SJCRH30 (cell line): ENCODE data around the gene CADM1. TPM values are rescaled to one million over a fixed set of nuclear protein-coding genes. Genes with fewer than 3 reads are reported as not detected.

Experiments
- DNase-seq, 2 experiments: peaks; one replicate each; pipeline ENCODE4 v3.0.0-alpha.2; 2015 to 2020
- H3K27ac ChIP-seq: fragments of 250-450 bp; sonication (Bioruptor Pico); 2 replicates; pipeline ENCODE4 v1.5.1; 2020; ENCODE audit warnings: mild to moderate bottlenecking, moderate library complexity
- H3K27me3 ChIP-seq: fragments of 250-450 bp; sonication (Bioruptor Pico); 2 replicates; pipeline ENCODE4 v1.5.1; 2020; ENCODE audit warnings: mild to moderate bottlenecking, moderate library complexity
- H3K36me3 ChIP-seq: fragments of 250-450 bp; sonication (Bioruptor Pico); 2 replicates; pipeline ENCODE4 v1.5.1; 2020; ENCODE audit warnings: mild to moderate bottlenecking, moderate library complexity
- H3K4me1 ChIP-seq: fragments of 250-450 bp; sonication (Bioruptor Pico); 2 replicates; pipeline ENCODE4 v1.5.1; 2020; ENCODE audit warnings: mild to moderate bottlenecking, moderate library complexity
- H3K4me3 ChIP-seq: fragments of 250-450 bp; sonication (Bioruptor Pico); 2 replicates; pipeline ENCODE4 v1.5.1; 2020; ENCODE audit warnings: mild to moderate bottlenecking, moderate library complexity
- H3K9me3 ChIP-seq: fragments of 250-450 bp; sonication (Bioruptor Pico); replicated peaks from 2 replicates; pipeline ENCODE4 v1.5.1; 2020; ENCODE audit warnings: mild to moderate bottlenecking, moderate library complexity
- total RNA-seq: library from RNA; depleted of rRNA; stranded (reverse); fragments of >200 nt; shearing (Covaris generic); gene quantifications from 2 replicates; pipeline ENCODE4 v1.2.3, GENCODE V29; 2014; rRNA removed

Gene CADM1
- total RNA-seq = 6.0 TPM in 2 replicates

- Histone ChIP-seq H3K4me1 (no peaks in the 10 kb centered on the region), H3K36me3 (no peaks in the 10 kb centered on the region), H3K27ac (no peak within 1 kb of the TSS), H3K9me3 (no peaks in the 10 kb centered on the region), H3K4me3 (peak within 1 kb of the TSS; percentile 54), H3K27me3 (peaks cover 3% of the 10 kb centered on the region; the same call in 1 of the 2 replicates)
- peak; percentile 82 to 83 for DNase-seq
Observed at GRCh38 chr11:115504276-115505158, at the start of gene CADM1. Gene CADM1 (minus strand): TSS chr11:115504415.

- H3K4me1 ChIP-seq = no peaks in the 10 kb centered on the region
- no peaks in the 10 kb centered on the region for H3K36me3 ChIP-seq
- H3K4me3 ChIP-seq = no peak overlapping the region
- no peaks in the 10 kb centered on the region for H3K27me3 ChIP-seq
- no peaks in the 10 kb centered on the region for H3K9me3 ChIP-seq
- no peak overlapping the region for H3K27ac ChIP-seq
- no peak for DNase-seq
Observed at GRCh38 chr11:115552773-115553438, 48.7 kb upstream of the CADM1 start.

- no peak for DNase-seq
- no peaks in the 10 kb centered on the region for H3K9me3 ChIP-seq
- no peaks in the 10 kb centered on the region for H3K27me3 ChIP-seq
- H3K4me1 ChIP-seq = no peaks in the 10 kb centered on the region
- no peaks in the 10 kb centered on the region for H3K36me3 ChIP-seq
- no peak overlapping the region for H3K27ac ChIP-seq
- no peak overlapping the region for H3K4me3 ChIP-seq
Observed at GRCh38 chr11:115552151-115552772, 48.0 kb upstream of the CADM1 start.

GRCh38 chr11:115550291-115551059 is 46.3 kb upstream of the CADM1 start:
- H3K36me3 ChIP-seq = no peaks in the 10 kb centered on the region
- H3K27ac ChIP-seq = no peak overlapping the region
- H3K4me3 ChIP-seq = no peak overlapping the region
- no peaks in the 10 kb centered on the region for H3K4me1 ChIP-seq
- no peaks in the 10 kb centered on the region for H3K27me3 ChIP-seq
- H3K9me3 ChIP-seq = no peaks in the 10 kb centered on the region
- DNase-seq = no peak

DNA sequence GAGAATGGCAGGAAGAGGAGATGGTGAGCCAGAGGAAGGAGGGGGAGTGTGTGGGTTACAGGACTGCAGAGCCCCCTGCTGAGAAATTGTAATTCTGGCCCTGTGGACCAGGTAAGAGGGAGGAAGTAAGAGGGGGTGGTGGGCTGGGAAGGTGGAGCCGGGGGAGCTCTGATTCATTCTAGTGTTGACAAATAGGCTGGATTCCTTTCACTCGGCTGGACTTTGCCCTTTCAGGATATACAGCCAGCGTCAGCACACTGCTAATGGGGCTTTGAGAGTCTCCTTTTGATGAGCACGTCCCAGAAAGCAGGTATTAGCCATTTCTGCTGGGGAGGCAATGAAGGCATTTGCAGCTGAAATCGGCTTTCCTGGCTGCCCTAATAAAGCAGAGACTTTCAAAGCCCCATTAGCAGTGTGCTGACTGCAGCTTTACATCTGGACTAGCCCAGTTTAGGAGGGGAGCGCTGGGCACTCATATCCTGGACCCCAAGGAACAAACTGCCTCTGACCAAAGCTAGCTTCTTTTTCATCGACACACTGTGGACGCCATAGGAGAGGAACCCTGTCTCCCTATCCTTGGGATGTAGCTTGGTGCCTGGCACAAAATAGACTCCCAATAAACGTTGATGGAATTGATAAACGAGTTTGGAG is 44.8 kb upstream of the CADM1 start:
- Histone ChIP-seq H3K4me1 (no peaks in the 10 kb centered on the region), H3K27ac (no peak overlapping the region), H3K9me3 (no peaks in the 10 kb centered on the region), H3K4me3 (no peak overlapping the region), H3K36me3 (no peaks in the 10 kb centered on the region), H3K27me3 (no peaks in the 10 kb centered on the region)
- DNase-seq = no peak

GRCh38 chr11:115545581-115546210 is 41.5 kb upstream of the CADM1 start:
- H3K9me3 ChIP-seq = no peaks in the 10 kb centered on the region
- no peaks in the 10 kb centered on the region for H3K36me3 ChIP-seq
- no peak overlapping the region for H3K4me3 ChIP-seq
- DNase-seq = no peak
- H3K4me1 ChIP-seq = no peaks in the 10 kb centered on the region
- no peak overlapping the region for H3K27ac ChIP-seq
- no peaks in the 10 kb centered on the region for H3K27me3 ChIP-seq

GRCh38 chr11:115544422-115544948 is 40.3 kb upstream of the CADM1 start:
- Histone ChIP-seq H3K9me3 (no peaks in the 10 kb centered on the region), H3K36me3 (no peaks in the 10 kb centered on the region), H3K4me3 (no peak overlapping the region), H3K27ac (no peak overlapping the region), H3K4me1 (no peaks in the 10 kb centered on the region), H3K27me3 (no peaks in the 10 kb centered on the region)
- no peak for DNase-seq

DNA sequence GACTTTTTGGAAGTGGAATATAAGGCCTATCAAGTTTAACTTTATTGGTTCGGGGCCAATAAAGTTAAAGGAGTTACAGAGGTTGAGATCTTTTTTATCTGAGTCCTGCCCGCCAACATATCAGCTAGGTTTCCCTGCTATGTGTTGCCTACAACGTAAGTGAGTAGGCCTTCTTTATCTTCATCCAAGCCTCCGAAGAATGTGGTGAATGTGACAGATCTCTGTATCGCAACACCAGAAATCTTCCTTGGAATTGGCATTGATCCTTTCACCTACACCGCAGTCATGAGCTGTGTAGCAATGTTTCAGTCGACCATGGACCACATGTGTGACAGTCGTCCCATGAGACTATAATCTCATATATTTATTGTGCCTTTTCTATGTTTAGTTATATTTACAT is 37.3 kb upstream of the CADM1 start:
- no peak for DNase-seq
- Histone ChIP-seq H3K9me3 (no peaks in the 10 kb centered on the region), H3K27me3 (no peaks in the 10 kb centered on the region), H3K36me3 (no peaks in the 10 kb centered on the region), H3K4me1 (no peaks in the 10 kb centered on the region), H3K27ac (no peak overlapping the region), H3K4me3 (no peak overlapping the region)

DNA sequence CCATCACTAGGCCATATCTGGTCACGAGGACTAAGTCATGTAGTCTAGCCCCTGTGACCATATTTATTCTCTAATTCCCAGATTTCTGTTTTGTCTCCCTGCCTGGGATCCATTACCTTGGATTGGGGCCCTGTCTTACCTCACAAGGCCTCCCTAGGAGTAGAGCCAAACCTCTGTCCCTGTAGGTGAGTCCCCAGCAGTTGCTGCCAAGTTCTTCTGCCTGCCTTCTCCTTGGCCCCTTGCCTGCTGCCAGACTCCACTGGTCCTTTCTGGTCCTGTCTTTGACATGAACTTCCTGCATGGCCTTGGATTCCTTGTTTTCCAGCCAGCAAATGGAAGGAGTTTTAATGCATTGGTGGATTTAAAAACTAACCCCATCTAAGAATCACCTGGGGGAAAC is 35.6 kb upstream of the CADM1 start:
- no peaks in the 10 kb centered on the region for H3K9me3 ChIP-seq
- H3K36me3 ChIP-seq = no peaks in the 10 kb centered on the region
- no peak for DNase-seq
- H3K27me3 ChIP-seq = no peaks in the 10 kb centered on the region
- no peaks in the 10 kb centered on the region for H3K4me1 ChIP-seq
- no peak overlapping the region for H3K27ac ChIP-seq
- no peak overlapping the region for H3K4me3 ChIP-seq

- no peaks in the 10 kb centered on the region for H3K4me1 ChIP-seq
- H3K36me3 ChIP-seq = no peaks in the 10 kb centered on the region
- no peaks in the 10 kb centered on the region for H3K27me3 ChIP-seq
- no peaks in the 10 kb centered on the region for H3K9me3 ChIP-seq
- no peak for DNase-seq
- no peak overlapping the region for H3K4me3 ChIP-seq
- no peak overlapping the region for H3K27ac ChIP-seq
Observed at GRCh38 chr11:115535781-115536180, 31.6 kb upstream of the CADM1 start.

DNA sequence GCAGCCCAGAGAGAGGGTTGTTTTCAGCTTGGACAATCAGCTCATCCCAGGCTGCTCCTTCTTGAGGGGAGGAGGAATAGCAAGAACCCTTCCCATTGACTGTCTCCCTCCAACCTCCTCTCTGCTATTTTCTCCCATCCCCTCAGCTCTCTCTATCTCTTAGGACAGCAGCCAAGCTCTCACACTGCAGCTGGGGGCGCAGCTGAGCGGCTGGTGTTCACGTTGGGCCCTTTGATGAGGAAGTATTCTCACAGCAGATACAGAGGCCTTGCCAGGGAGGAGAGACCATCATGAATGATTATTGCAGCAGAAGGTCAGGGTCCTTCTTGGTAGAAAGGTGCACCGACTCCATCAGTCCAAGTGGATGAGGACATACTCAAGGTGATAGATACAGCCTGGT is 26.5 kb upstream of the CADM1 start:
- Histone ChIP-seq H3K9me3 (no peaks in the 10 kb centered on the region), H3K4me1 (no peaks in the 10 kb centered on the region), H3K36me3 (no peaks in the 10 kb centered on the region), H3K27me3 (no peaks in the 10 kb centered on the region), H3K27ac (no peak overlapping the region), H3K4me3 (no peak overlapping the region)
- DNase-seq = peak in 1 of 2 experiments; percentile 1

DNA sequence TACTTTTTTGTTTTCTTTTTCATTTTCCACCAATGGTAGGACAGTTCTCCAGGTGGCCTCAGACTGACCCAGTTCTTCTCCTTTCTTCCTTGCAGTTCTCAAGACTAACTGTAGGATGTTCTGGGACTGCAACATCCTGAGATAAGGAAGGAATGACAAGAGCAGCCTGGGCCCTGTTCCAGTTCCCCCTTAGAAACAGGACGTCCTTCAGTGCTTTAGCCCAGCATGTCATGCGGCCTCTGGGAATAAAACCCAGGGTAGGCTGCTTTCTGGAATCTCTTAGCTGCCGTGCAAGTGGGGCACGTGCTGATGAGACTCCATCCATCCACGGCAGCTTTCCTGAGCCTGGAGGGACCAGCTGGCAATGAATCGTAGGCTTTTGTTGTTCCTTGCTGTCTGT is 24.0 kb upstream of the CADM1 start:
- Histone ChIP-seq H3K27ac (no peak overlapping the region), H3K27me3 (no peaks in the 10 kb centered on the region), H3K4me3 (no peak overlapping the region), H3K4me1 (no peaks in the 10 kb centered on the region), H3K36me3 (no peaks in the 10 kb centered on the region), H3K9me3 (no peaks in the 10 kb centered on the region)
- DNase-seq = no peak

DNA sequence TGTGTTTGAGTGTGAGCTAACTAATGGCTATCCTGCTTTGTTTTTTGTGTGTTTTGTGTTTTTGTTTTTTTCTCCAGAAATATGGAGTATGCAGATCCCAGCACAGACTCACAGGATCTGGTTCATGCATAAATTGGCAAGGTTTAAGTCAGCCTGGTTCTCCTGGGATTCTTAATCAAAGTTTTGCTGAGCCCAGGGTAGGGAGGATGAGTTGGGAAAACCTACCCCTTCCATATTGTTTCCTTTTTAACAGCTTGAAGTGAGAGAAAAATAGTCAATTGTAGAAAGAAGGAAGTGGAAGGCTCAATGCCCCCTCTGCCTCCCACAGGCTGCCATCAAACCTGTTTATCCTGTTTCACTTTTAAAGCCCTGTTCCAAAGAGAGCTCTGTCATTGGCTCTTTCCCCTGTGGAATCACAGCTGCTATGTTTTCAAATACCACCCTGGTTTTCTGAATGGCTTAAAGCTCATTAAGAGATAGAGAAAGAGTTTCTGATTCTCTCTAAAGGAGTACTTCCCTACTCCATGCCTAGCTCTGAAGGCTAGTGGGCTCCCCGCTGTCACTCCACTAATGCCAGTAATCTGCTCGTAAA is 23.4 kb upstream of the CADM1 start:
- Histone ChIP-seq H3K9me3 (no peaks in the 10 kb centered on the region), H3K27me3 (no peaks in the 10 kb centered on the region), H3K4me3 (no peak overlapping the region), H3K4me1 (no peaks in the 10 kb centered on the region), H3K27ac (no peak overlapping the region), H3K36me3 (no peaks in the 10 kb centered on the region)
- no peak for DNase-seq
